Measurements from ENCODE around the gene ZFAND3.

The ZFAND3 gene

DNA sequence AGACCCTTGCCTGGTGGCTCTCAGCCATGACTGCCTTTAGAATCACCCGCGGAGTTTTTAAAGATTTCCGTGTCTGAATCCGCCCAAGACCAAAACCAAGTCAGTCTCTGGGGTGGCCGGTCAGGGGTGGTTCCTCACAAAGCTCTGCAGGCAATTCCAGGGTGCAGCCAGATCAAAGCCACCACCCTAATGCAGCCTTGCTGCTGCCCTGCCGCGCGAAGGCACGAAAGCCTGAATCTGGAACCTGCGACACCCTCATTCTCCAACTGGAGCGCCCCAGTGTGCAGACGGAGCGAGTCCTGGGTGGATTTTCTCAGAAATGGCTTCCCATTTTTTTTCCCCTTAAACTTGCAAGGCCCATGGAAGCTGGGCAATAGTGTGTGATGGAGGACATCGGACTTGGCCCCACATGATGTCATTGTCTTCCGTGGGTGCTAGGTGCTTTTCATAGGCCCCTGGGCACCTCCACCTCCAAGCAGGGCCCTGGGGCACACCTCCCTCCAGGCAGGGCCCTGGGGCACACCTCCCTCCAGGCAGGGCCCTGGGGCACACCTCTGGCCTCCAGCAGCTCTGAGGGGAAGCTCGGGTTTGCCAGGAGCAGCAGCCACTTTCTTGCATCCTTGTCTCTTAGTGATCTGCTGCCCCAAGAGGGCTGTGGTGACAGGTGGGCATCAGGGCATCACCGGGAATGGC, 343.1 kb downstream of the ZFAND3 start:
- TF ChIP-seq, protein P1, sequence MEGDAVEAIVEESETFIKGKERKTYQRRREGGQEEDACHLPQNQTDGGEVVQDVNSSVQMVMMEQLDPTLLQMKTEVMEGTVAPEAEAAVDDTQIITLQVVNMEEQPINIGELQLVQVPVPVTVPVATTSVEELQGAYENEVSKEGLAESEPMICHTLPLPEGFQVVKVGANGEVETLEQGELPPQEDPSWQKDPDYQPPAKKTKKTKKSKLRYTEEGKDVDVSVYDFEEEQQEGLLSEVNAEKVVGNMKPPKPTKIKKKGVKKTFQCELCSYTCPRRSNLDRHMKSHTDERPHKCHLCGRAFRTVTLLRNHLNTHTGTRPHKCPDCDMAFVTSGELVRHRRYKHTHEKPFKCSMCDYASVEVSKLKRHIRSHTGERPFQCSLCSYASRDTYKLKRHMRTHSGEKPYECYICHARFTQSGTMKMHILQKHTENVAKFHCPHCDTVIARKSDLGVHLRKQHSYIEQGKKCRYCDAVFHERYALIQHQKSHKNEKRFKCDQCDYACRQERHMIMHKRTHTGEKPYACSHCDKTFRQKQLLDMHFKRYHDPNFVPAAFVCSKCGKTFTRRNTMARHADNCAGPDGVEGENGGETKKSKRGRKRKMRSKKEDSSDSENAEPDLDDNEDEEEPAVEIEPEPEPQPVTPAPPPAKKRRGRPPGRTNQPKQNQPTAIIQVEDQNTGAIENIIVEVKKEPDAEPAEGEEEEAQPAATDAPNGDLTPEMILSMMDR (IDR thresholded peaks at IDR 0.05), result no peak

DNA sequence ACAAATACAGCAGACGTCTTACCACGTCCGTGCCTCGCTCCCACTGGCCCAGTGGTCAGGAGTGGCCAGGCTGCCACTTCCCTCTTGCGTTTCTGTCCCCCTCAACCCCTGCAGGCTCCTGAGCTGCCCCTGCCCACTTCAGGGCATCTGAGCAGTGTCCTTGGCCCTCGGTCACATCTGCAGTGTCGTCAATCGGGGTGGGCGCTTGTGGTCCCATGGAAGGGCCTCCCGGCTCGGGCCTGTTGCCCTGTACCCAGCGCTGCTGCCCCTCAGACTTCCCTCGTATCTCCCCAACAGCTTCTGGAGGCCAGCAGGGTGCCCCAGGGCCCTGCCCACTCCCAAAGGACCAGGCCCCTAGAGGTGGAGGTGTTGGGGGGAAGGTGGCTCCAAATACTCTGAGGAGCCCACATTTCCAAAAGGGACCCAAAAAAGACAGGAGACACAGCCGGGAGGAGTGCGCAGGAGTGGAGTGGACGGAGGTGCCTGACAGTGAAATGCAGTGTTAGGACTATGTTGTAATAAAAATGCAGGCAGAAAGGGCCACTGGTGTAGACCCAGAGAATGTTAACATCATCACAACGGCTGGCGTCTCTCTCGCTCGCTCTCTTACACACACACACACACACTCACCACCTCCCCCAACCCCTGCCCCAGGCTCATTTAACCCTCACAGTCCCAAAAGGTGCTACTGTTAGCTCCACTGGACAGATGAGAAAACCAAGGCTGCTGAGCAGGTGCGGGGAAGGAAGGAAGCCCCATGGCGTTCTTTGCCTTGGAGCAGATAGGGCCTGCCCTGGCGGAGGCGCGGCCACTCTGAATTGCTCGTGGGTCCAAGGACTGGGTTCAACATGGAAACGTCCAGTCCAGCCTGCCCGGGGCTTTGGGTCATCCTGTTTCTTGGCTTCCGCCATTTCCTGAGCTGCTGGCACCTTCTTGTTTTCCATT, 343.9 kb downstream of the ZFAND3 start:
- TF ChIP-seq, protein P1 (IDR thresholded peaks at IDR 0.05), result no peak

DNA sequence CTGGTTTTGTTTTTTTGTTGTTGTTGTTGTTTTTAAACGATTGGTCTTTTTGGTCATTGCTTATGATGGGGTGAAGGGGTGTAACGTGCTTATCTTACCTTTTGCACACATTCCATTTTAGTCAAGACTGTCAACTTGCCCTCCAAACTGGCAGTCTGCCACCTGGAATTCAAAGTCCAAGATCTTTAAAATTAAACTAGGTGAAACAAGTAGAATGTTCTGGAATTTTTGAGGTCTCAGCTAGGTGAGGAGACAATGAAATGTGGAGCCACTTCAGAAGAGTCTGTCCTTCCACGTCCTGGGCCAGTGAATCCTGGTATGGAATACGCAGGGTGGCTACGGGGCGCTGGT, 344.6 kb downstream of the ZFAND3 start:
- TF ChIP-seq, protein P1 (IDR thresholded peaks at IDR 0.05), result no peak

DNA sequence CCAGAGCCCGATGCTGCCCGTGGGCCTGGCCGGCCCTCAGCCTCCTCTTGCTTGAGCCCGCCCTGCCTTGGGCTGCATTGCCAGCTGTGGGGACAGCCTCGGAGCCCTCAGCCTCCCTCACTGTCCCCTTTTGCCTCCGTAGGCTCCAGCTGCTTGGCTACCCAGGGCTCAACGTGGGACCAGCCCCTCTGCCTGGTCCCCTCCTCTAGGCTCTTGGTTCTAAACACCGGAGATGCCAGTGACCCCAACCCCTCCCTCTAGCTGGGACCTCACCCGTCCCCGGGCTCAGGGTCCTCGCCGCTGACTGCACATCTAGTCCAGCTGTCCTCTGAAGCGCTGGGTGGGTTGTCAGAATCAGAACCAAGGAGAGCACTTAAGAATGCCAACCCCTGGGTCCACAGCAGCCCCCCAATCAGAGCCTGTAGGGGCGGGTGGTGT, 345.2 kb downstream of the ZFAND3 start:
- TF ChIP-seq, protein P1 (IDR thresholded peaks at IDR 0.05), result no peak

DNA sequence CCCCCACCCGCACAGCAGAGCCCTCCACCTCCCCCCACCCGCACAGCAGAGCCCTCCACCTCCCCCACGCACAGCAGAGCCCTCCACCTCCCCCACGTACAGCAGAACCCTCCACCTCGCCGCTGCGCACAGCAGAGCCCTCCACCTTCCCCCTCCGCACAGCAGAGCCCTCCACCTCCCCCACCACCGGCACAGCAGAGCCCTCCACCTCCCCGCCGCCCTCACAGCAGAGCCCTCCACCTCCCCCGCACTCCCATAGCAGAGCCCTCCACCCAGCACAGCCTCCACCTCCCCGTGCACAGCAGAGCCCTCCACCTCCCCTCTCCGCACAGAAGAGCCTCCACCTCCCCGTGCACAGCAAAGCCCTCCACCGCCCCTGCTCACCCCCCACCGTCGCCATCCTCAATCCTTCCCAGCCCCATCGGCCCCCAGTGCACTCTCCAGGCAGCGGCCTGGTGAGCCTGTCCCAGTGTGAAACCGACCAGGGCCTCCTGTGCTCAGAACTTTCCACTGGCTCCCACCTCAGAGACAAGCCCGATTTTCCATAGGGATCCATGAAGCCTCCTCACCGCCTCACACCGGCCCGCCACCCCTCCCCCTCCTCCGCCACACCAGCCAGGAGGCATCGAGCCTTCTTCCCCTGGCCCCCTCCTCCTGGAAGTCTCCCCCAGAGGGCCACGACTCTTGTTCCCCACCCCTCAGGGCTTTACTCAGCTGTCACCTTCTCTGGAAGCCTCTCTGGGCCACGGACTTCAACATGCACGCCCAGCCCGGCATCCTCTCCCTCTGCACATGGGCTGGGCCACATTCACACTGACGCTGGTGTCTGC, 347.1 kb downstream of the ZFAND3 start:
- TF ChIP-seq, protein P1 (IDR thresholded peaks at IDR 0.05), result no peak

DNA sequence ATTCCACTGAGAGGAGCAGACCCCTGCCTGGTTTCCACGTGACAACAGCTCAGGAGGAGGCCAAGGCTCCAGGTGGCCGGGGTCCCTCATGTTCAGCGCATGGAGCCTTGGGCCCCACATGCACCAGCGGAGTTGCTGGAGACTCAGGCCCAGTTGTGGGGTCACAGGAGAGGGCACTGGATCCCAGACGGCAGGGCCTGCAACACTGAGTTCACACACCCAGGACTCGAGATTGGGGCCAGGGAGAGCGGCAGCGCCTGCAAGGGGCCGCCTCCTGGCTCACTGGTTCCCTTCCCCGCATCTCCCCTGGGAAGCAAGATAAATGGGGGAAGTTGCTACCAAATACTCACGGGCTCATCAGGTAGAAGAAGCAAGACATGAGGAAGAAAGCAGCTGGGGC, 348.1 kb downstream of the ZFAND3 start:
- TF ChIP-seq, protein P1 (IDR thresholded peaks at IDR 0.05), result no peak

DNA sequence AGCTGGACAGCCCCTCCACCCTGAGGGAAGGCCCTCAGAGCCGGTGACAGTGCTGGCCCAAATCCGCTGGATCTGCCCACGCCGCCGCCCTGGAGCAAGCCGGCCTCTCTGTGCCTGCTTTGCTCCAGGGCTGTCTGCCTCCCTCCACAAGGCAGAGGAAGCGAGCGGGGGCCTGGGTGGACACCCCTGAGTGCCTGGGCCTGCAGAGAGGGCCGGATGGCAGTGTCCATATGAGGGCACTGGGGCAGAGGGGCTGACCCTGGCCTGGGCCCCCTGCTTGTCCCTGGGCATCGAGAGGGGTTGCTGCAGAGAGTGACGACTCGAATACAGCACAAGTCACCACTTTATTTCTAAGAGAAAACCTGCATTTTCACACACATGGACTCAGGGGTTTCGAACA, 348.6 kb downstream of the ZFAND3 start:
- TF ChIP-seq, protein P1 (IDR thresholded peaks at IDR 0.05), result no peak

Measured in LNCAP (cell line).